Adrenal gland (tissue), 12 donors: ENCODE measurements around the gene MNT. TPM values are rescaled to one million over a fixed set of nuclear protein-coding genes. Genes with fewer than 3 reads are reported as not detected.

Experiments
- DNase-seq, 7 donors: peaks; one replicate each; pipeline ENCODE4 v3.0.0-alpha.2; 2019 to 2020
- H3K27ac ChIP-seq, 5 donors: fragments of 200-600 bp; sonication (generic) in 4 of 5; 1 replicate in 3 of 5; 2 replicates in 2 of 5; pipeline versions ENCODE4 v1.5.1 to v1.8.0; 2016 to 2020; ENCODE audit warnings: mild to moderate bottlenecking in 1 of 5
- H3K27me3 ChIP-seq: fragments of 200-600 bp; 2 replicates; pipeline ENCODE4 v1.8.0; 2021
- H3K36me3 ChIP-seq, 2 donors: fragments of 200-600 bp; replicated peaks in 1 of 2; 1 replicate in 1 of 2; 2 replicates in 1 of 2; pipeline versions ENCODE4 v1.5.1 to v1.8.0; 2018 to 2022
- H3K4me1 ChIP-seq, 2 donors: fragments of 200-600 bp; replicated peaks in 1 of 2; 1 replicate in 1 of 2; 2 replicates in 1 of 2; pipeline versions ENCODE4 v1.5.1 to v1.8.0; 2018 to 2021
- H3K4me3 ChIP-seq, 4 donors: fragments of 200-600 bp; sonication (generic) in 3 of 4; one replicate each; pipeline ENCODE4 v1.5.1; 2016 to 2018
- H3K9me3 ChIP-seq, 3 donors: fragments of 200-600 bp; sonication (generic) in 1 of 3; replicated peaks in 1 of 3; 1 replicate in 2 of 3; 2 replicates in 1 of 3; pipeline versions ENCODE4 v1.5.1 to v1.8.0; 2016 to 2021
- CTCF ChIP-seq, 6 experiments: fragments of 450-650 bp in 4 of 6; fragments of 200-600 bp in 2 of 6; sonication (generic) in 1 of 6; IDR thresholded peaks; 1 replicate in 5 of 6; 2 replicates in 1 of 6; pipeline versions ENCODE4 v1.5.1 to v1.8.0; 2016 to 2021; ENCODE audit warnings: antibody characterized with exemption in 6 of 6, mild to moderate bottlenecking in 2 of 6, moderate library complexity in 1 of 6
- POLR2A ChIP-seq, 2 donors: fragments of 450-650 bp; IDR thresholded peaks; one replicate each; pipeline ENCODE4 v1.6.1; 2017; ENCODE audit warnings: antibody characterized with exemption in 2 of 2, mild to moderate bottlenecking in 2 of 2, moderate library complexity in 1 of 2
- WGBS, 4 donors: extraction: QIAGEN DNeasy Blood & Tissue Kit in 2 of 4; methylation state at CpG; one replicate each; pipeline versions ENCODE4 v1.1.5 to v1.1.7; 2013 to 2017; 5-methylcytosine and 5-hydroxymethylcytosine counted together
- intact Hi-C, 2 donors: fragments of 100-400 bp; cut with DNase I; formaldehyde crosslinking; loops; one replicate each; pipeline versions ENCODE4 v1.14.1 to v1.15.0; 2022 to 2023
- polyA plus RNA-seq, 3 donors: library from polyadenylated mRNA; stranded (reverse); fragments of 200-250 nt in 2 of 3; fragments of 350-450 nt in 1 of 3; fragmentation: Illumina TruSeq in 1 of 3; extraction: RNeasy Lipid Tissue Mini Kit (QIAGEN cat#74804) in 1 of 3; gene quantifications; one replicate each; pipeline ENCODE4 v1.2.3, GENCODE V29; 2013 to 2014
- total RNA-seq, 9 donors: library from RNA; depleted of rRNA in 4 of 9; stranded (reverse); fragments of >200 nt in 4 of 9; fragments of 120-200 nt in 1 of 9; fragmentation: NEBNext Ultra II Directional in 1 of 9; extraction: Animal tissue kit (Norgen Biotek cat#: 25700) in 1 of 9; gene quantifications; one replicate each; pipeline versions ENCODE4 v1.1.0 to v1.2.4, GENCODE V29; 2013 to 2023
- donor health status: healthy with polysubstance abuse.
- donor health status: Bipolar disorder and iron deficiency.
- donor health status: DM: yes; HTN: yes; CAD: no.
- donor health status: DM: no; HTN: no; CAD: no.
- donor health status: DM: no; HTN: no; CAD: no.
- donor health status: DM: yes; HTN: yes; CAD: no.

Gene MNT
- total and polyA plus RNA-seq, 12 donors = 3.5 to 43.9 (median 19.6) TPM

GRCh38 chr17:2363318-2363717 lies 37.5 kb downstream of the MNT start:
- no peaks in the 10 kb centered on the region for H3K27me3 ChIP-seq
- intact Hi-C loops = no loop called here

GRCh38 chr17:2362881-2363280 lies 38.0 kb downstream of the MNT start:
- no peak overlapping the region for H3K4me3 ChIP-seq
- H3K9me3 ChIP-seq = no peaks in the 10 kb centered on the region
- no peak for TF ChIP-seq POLR2A (IDR thresholded peaks at IDR 0.05)
- no peak for TF ChIP-seq CTCF (IDR thresholded peaks at IDR 0.05)
- no peaks in the 10 kb centered on the region for H3K27me3 ChIP-seq
- peaks cover 0 to 40% of the 10 kb centered on the region in 2 donors for H3K36me3 ChIP-seq
- intact Hi-C loops = no loop called here
- peaks cover 0 to 6% of the 10 kb centered on the region in 2 donors for H3K4me1 ChIP-seq
- WGBS, 4 donors = 94 to 96% methylated on average over 14 of the region's 14 CpGs; no CpG with 5 or more reads in 2 of the 4 donors
- no peak for DNase-seq
- no peak overlapping the region for H3K27ac ChIP-seq

More at GRCh38 chr17:2363318-2363717, 37.5 kb downstream of the MNT start:
- H3K9me3 ChIP-seq = no peaks in the 10 kb centered on the region
- H3K4me1 ChIP-seq = peaks cover 0 to 6% of the 10 kb centered on the region in 2 donors
- no peak overlapping the region for H3K4me3 ChIP-seq
- H3K36me3 ChIP-seq = peaks cover 0 to 39% of the 10 kb centered on the region in 2 donors
- no peak for DNase-seq
- no peak overlapping the region for H3K27ac ChIP-seq
- TF ChIP-seq CTCF (IDR thresholded peaks at IDR 0.05) (no peak), POLR2A (IDR thresholded peaks at IDR 0.05) (no peak)
- 90 to 96% (median 93%) methylated on average over 6 to 21 of the region's 21 CpGs for WGBS, 4 donors

- TF ChIP-seq POLR2A (IDR thresholded peaks at IDR 0.05) = no peak
- no peak for TF ChIP-seq CTCF (IDR thresholded peaks at IDR 0.05)
- Histone ChIP-seq H3K9me3 (no peaks in the 10 kb centered on the region), H3K36me3 (peaks cover 0 to 43% of the 10 kb centered on the region in 2 donors), H3K4me3 (no peak overlapping the region), H3K27ac (no peak overlapping the region), H3K4me1 (peaks cover 0 to 6% of the 10 kb centered on the region in 2 donors), H3K27me3 (no peaks in the 10 kb centered on the region)
- WGBS, 4 donors = 91 to 97% (median 94%) methylated on average over 17 to 19 of the region's 19 CpGs
- no peak for DNase-seq
- intact Hi-C loops = no loop called here
Measured at GRCh38 chr17:2362416-2362815, 38.4 kb downstream of the MNT start.

- peaks cover 0 to 6% of the 10 kb centered on the region in 2 donors for H3K4me1 ChIP-seq
- no peak for TF ChIP-seq CTCF (IDR thresholded peaks at IDR 0.05)
- TF ChIP-seq POLR2A (IDR thresholded peaks at IDR 0.05) = no peak
- intact Hi-C loops = no loop called here
- H3K27ac ChIP-seq = no peak overlapping the region
- no peaks in the 10 kb centered on the region for H3K9me3 ChIP-seq
- H3K4me3 ChIP-seq = no peak overlapping the region
- no peak for DNase-seq
- 93 to 97% (median 95%) methylated on average over 14 to 20 of the region's 20 CpGs for WGBS, 4 donors
- no peaks in the 10 kb centered on the region for H3K27me3 ChIP-seq
- peaks cover 0 to 39% of the 10 kb centered on the region in 2 donors for H3K36me3 ChIP-seq
Measured at GRCh38 chr17:2362016-2362415, 38.8 kb downstream of the MNT start.
